ENCODE measurements around the gene REG3A.

DNA sequence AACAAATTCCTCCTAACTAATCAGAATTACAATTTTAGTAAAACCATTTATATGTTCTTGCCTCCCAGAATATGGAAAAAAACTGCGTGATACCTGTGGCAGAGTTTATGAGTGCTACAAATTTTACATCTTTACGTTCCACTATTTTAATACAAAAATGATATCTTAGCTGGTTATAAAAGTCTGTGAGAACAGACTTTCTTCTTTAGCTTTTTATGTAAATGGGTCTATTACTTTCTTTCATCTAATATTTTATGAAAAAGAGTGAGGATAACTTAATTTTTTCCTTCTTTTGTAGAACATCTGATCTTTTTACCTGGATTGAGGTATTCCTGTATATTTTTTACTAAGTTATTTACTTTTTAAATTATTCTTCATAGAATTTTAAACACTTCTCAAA is 22.1 kb upstream of the REG3A start:
- TF ChIP-seq, protein P1, sequence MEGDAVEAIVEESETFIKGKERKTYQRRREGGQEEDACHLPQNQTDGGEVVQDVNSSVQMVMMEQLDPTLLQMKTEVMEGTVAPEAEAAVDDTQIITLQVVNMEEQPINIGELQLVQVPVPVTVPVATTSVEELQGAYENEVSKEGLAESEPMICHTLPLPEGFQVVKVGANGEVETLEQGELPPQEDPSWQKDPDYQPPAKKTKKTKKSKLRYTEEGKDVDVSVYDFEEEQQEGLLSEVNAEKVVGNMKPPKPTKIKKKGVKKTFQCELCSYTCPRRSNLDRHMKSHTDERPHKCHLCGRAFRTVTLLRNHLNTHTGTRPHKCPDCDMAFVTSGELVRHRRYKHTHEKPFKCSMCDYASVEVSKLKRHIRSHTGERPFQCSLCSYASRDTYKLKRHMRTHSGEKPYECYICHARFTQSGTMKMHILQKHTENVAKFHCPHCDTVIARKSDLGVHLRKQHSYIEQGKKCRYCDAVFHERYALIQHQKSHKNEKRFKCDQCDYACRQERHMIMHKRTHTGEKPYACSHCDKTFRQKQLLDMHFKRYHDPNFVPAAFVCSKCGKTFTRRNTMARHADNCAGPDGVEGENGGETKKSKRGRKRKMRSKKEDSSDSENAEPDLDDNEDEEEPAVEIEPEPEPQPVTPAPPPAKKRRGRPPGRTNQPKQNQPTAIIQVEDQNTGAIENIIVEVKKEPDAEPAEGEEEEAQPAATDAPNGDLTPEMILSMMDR (IDR thresholded peaks at IDR 0.05), result no peak
- TF ChIP-seq POLR2A (IDR thresholded peaks at IDR 0.05), result no peak
